SK-N-SH (cell line): ENCODE measurements around the gene SBSN.
"Not testable (repeated sequence)": the region's sequence is repeated elsewhere in the genome, so short reads cannot be mapped to it uniquely, and the experiment has no call there.

Source experiments
- FOSL2 ChIP-seq: IDR thresholded peaks from 2 replicates; pipeline ENCODE4 v1.4.0; 2012; ENCODE audit warnings: low read depth, mild to moderate bottlenecking, moderate library complexity, borderline replicate concordance
- POLR2AphosphoS5 ChIP-seq: IDR thresholded peaks from 2 replicates; pipeline ENCODE4 v1.6.1; 2012; ENCODE audit warnings: low read depth, low read length
- TF ChIP-seq, protein P1 (sequence below): IDR thresholded peaks from 2 replicates; pipeline ENCODE4 v1.6.1; 2012; ENCODE audit warnings: mild to moderate bottlenecking, low read depth, low read length, moderate library complexity
- TF ChIP-seq, protein P2 (sequence below): fragments of 200-600 bp; sonication (generic); IDR thresholded peaks from 2 replicates; pipeline ENCODE4 v1.6.1; 2017; ENCODE audit warnings: antibody characterized with exemption, mild to moderate bottlenecking, moderate library complexity

DNA sequence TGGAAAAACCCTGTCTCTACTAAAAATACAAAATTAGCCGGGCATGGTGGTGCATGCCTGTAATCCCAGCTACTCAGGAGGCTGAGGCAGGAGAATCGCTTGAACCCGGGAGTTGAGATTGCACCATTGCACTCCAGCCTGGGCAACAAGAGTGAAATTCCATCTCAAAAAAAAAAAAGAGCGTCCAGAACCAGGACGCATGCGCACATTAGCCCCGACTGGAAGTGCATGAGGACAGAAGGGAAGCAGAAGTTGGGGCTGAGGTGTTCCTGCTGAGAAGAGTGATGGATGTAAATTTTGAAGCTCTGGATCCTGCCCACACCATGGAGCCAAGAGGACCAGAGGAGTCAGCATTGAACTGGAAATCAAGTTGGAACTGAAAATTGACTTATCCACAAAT lies 53.5 kb downstream of the SBSN start:
- TF ChIP-seq POLR2AphosphoS5, FOSL2: not testable (repeated sequence)
- TF ChIP-seq, protein P1, sequence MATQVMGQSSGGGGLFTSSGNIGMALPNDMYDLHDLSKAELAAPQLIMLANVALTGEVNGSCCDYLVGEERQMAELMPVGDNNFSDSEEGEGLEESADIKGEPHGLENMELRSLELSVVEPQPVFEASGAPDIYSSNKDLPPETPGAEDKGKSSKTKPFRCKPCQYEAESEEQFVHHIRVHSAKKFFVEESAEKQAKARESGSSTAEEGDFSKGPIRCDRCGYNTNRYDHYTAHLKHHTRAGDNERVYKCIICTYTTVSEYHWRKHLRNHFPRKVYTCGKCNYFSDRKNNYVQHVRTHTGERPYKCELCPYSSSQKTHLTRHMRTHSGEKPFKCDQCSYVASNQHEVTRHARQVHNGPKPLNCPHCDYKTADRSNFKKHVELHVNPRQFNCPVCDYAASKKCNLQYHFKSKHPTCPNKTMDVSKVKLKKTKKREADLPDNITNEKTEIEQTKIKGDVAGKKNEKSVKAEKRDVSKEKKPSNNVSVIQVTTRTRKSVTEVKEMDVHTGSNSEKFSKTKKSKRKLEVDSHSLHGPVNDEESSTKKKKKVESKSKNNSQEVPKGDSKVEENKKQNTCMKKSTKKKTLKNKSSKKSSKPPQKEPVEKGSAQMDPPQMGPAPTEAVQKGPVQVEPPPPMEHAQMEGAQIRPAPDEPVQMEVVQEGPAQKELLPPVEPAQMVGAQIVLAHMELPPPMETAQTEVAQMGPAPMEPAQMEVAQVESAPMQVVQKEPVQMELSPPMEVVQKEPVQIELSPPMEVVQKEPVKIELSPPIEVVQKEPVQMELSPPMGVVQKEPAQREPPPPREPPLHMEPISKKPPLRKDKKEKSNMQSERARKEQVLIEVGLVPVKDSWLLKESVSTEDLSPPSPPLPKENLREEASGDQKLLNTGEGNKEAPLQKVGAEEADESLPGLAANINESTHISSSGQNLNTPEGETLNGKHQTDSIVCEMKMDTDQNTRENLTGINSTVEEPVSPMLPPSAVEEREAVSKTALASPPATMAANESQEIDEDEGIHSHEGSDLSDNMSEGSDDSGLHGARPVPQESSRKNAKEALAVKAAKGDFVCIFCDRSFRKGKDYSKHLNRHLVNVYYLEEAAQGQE = not testable (repeated sequence)
- TF ChIP-seq, protein P2, sequence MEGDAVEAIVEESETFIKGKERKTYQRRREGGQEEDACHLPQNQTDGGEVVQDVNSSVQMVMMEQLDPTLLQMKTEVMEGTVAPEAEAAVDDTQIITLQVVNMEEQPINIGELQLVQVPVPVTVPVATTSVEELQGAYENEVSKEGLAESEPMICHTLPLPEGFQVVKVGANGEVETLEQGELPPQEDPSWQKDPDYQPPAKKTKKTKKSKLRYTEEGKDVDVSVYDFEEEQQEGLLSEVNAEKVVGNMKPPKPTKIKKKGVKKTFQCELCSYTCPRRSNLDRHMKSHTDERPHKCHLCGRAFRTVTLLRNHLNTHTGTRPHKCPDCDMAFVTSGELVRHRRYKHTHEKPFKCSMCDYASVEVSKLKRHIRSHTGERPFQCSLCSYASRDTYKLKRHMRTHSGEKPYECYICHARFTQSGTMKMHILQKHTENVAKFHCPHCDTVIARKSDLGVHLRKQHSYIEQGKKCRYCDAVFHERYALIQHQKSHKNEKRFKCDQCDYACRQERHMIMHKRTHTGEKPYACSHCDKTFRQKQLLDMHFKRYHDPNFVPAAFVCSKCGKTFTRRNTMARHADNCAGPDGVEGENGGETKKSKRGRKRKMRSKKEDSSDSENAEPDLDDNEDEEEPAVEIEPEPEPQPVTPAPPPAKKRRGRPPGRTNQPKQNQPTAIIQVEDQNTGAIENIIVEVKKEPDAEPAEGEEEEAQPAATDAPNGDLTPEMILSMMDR = not testable (repeated sequence)
